GM19372 (cell line): ENCODE data around the gene PRDM10.
"Not testable (repeated sequence)": the region's sequence is repeated elsewhere in the genome, so short reads cannot be mapped to it uniquely, and the experiment has no call there.

Source experiments
- ATAC-seq: cut with Tn5 transposase; IDR thresholded peaks from one replicate; pipeline ENCODE4 v1.9.1; 2021; ENCODE audit warnings: mild to moderate bottlenecking, low read depth, moderate library complexity; ENCODE audit not compliant: unreplicated experiment

The PRDM10 gene

GRCh38 chr11:129918361-129918760 is 84.3 kb downstream of the PRDM10 start:
- no peak for ATAC-seq

- no peak for ATAC-seq
These were observed 85.4 kb downstream of the PRDM10 start for GRCh38 chr11:129917231-129917630.

GRCh38 chr11:129911298-129911697 is 91.3 kb downstream of the PRDM10 start:
- no peak for ATAC-seq

- ATAC-seq = no peak
These were observed 92.3 kb downstream of the PRDM10 start for GRCh38 chr11:129910360-129910759.

GRCh38 chr11:129905402-129905801 is 97.2 kb downstream of the PRDM10 start:
- no peak for ATAC-seq

GRCh38 chr11:129896062-129896461 is 106.6 kb downstream of the PRDM10 start:
- ATAC-seq = no peak

- peak; percentile 96 for ATAC-seq
These were observed 107.3 kb downstream of the PRDM10 start, which contains the start of gene NFRKB for GRCh38 chr11:129895126-129896041. TSS of gene NFRKB (minus strand) at chr11:129895578. CDS start at chr11:129892849, 2,729 bp downstream.

- ATAC-seq = peak; percentile 16
These were observed 108.1 kb downstream of the PRDM10 start for GRCh38 chr11:129894278-129895125.

- ATAC-seq = no peak
These were observed 114.2 kb downstream of the PRDM10 start for GRCh38 chr11:129888451-129888850.

GRCh38 chr11:129885381-129885780 is 117.3 kb downstream of the PRDM10 start:
- ATAC-seq = no peak

GRCh38 chr11:129884581-129884980 is 118.1 kb downstream of the PRDM10 start:
- no peak for ATAC-seq

GRCh38 chr11:129881570-129882170 is 121.0 kb downstream of the PRDM10 start:
- ATAC-seq = no peak

GRCh38 chr11:129880311-129880710 is 122.3 kb downstream of the PRDM10 start:
- ATAC-seq = no peak

- ATAC-seq = no peak
These were observed 130.7 kb downstream of the PRDM10 start for GRCh38 chr11:129871914-129872313.

GRCh38 chr11:129868626-129869025 is 134.0 kb downstream of the PRDM10 start:
- ATAC-seq = not testable (repeated sequence)

GRCh38 chr11:129866311-129866710 is 136.3 kb downstream of the PRDM10 start:
- no peak for ATAC-seq

- ATAC-seq = no peak
These were observed 136.9 kb downstream of the PRDM10 start for GRCh38 chr11:129865701-129866100.

GRCh38 chr11:129864811-129865210 is 137.8 kb downstream of the PRDM10 start:
- no peak for ATAC-seq

GRCh38 chr11:129861702-129862522 is 140.7 kb downstream of the PRDM10 start:
- ATAC-seq = no peak

GRCh38 chr11:129856036-129856435 is 146.6 kb downstream of the PRDM10 start:
- ATAC-seq = no peak
